NCI-H2081 treated with DMSO at 0.1 percent for 48 hours (cell line): ENCODE data around the gene LPCAT2.

Experiments used
- DNase-seq: peaks from one replicate; lab custom pipeline; 2025; lab: John Stamatoyannopoulos, UW

Gene LPCAT2

GRCh38 chr16:55555436-55555835, 46.6 kb downstream of the LPCAT2 start:
- no peak for DNase-seq

GRCh38 chr16:55557186-55557585, 48.3 kb downstream of the LPCAT2 start:
- no peak for DNase-seq

- no peak for DNase-seq
These were observed 50.4 kb downstream of the LPCAT2 start for GRCh38 chr16:55559233-55559632.

- no peak for DNase-seq
These were observed 51.2 kb downstream of the LPCAT2 start for GRCh38 chr16:55559933-55560516.

GRCh38 chr16:55561319-55561848, 52.5 kb downstream of the LPCAT2 start:
- DNase-seq: no peak

- no peak for DNase-seq
These were observed 54.1 kb downstream of the LPCAT2 start for GRCh38 chr16:55562936-55563335.

- DNase-seq: no peak
These were observed 54.9 kb downstream of the LPCAT2 start for GRCh38 chr16:55563797-55564196.

GRCh38 chr16:55565086-55565485, 56.2 kb downstream of the LPCAT2 start:
- no peak for DNase-seq

- no peak for DNase-seq
These were observed 57.7 kb downstream of the LPCAT2 start, which contains the start of gene CAPNS2 for GRCh38 chr16:55566432-55567175. Gene CAPNS2 (plus strand): TSS chr16:55566684. CDS start chr16:55566757, 73 bp downstream.

GRCh38 chr16:55567382-55567781, 58.5 kb downstream of the LPCAT2 start:
- DNase-seq: no peak

- no peak for DNase-seq
These were observed 59.3 kb downstream of the LPCAT2 start for GRCh38 chr16:55568207-55568606.

GRCh38 chr16:55569025-55569424, 60.2 kb downstream of the LPCAT2 start:
- no peak for DNase-seq

- no peak for DNase-seq
These were observed 61.3 kb downstream of the LPCAT2 start for GRCh38 chr16:55570159-55570558.

- DNase-seq: no peak
These were observed 62.5 kb downstream of the LPCAT2 start for GRCh38 chr16:55571191-55571897.

- DNase-seq: no peak
These were observed 63.6 kb downstream of the LPCAT2 start for GRCh38 chr16:55572439-55572838.

- DNase-seq: no peak
These were observed 65.9 kb downstream of the LPCAT2 start for GRCh38 chr16:55574811-55575210.

- no peak for DNase-seq
These were observed 66.6 kb downstream of the LPCAT2 start for GRCh38 chr16:55575496-55575895.

GRCh38 chr16:55576384-55576783, 67.5 kb downstream of the LPCAT2 start:
- no peak for DNase-seq

- DNase-seq: no peak
These were observed 69.0 kb downstream of the LPCAT2 start for GRCh38 chr16:55577887-55578286.

- no peak for DNase-seq
These were observed 76.8 kb downstream of the LPCAT2 start for GRCh38 chr16:55585631-55586030.

GRCh38 chr16:55588799-55589198, 79.9 kb downstream of the LPCAT2 start:
- no peak for DNase-seq

- no peak for DNase-seq
These were observed 83.4 kb downstream of the LPCAT2 start for GRCh38 chr16:55592306-55592705.

GRCh38 chr16:55597928-55598327, 89.1 kb downstream of the LPCAT2 start:
- no peak for DNase-seq
